Germinal center (tissue), 1 donor: ENCODE data around the gene CRADD.

Experiments used
- DNase-seq: peaks from one replicate; pipeline ENCODE4 v3.0.0; 2012; ENCODE audit warnings: mixed read lengths, low spot score

CRADD gene

GRCh38 chr12:93938931-93939330 is 261.8 kb downstream of the CRADD start:
- no peak for DNase-seq

GRCh38 chr12:93939641-93940325 is 262.6 kb downstream of the CRADD start:
- DNase-seq: no peak

GRCh38 chr12:93943780-93944179 is 266.6 kb downstream of the CRADD start:
- DNase-seq: no peak

- DNase-seq: no peak
These were observed 267.0 kb downstream of the CRADD start for GRCh38 chr12:93944201-93944600.
